Body of pancreas (tissue), 4 donors: Measurements from ENCODE around the gene UCP2.

Experiments used
- POLR2A ChIP-seq, 3 donors: fragments of 450-650 bp; IDR thresholded peaks; one replicate each; pipeline ENCODE4 v1.6.1; 2016; ENCODE audit warnings: antibody characterized with exemption in 3 of 3, mild to moderate bottlenecking in 2 of 3
- TF ChIP-seq, protein P1 (sequence below), 7 experiments: fragments of 450-650 bp in 4 of 7; fragments of 200-600 bp in 3 of 7; sonication (generic) in 3 of 7; IDR thresholded peaks; one replicate each; pipeline ENCODE4 v1.5.1; 2016 to 2019; ENCODE audit warnings: antibody characterized with exemption in 7 of 7

DNA sequence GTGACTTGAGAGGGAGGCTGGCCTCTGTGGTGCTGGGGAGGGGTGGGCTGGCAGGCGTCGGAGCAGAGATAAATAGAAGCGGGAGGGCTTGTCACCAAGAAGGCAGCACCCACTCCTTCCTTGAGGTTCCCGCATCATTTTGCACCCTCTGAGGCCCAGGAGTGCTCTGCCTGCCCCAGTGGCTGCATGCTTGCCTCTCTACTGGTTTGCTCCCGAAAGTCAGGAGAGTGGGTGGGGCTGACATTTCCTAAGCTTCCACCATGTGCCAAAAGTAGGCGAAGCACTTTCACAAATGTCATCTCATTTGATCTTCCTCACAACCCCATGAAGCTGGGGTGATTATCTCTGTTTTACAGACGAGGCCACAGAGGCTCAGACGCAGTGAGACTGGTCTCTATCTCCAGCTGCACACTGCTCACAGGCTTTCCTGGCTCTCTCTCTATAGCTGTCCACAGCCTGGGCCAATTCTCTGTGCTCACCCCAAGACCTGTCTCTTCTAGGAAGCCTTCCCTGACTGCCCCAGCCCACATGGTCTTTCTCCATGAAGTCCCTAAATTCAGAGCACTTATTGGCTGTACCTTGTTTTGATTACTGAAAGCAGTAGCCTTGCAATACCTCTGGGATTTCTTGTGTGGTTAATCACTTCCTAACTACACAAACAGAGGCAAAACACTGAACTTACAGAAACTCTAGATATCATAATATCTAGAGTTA is 28.9 kb upstream of the UCP2 start:
- TF ChIP-seq, protein P1, sequence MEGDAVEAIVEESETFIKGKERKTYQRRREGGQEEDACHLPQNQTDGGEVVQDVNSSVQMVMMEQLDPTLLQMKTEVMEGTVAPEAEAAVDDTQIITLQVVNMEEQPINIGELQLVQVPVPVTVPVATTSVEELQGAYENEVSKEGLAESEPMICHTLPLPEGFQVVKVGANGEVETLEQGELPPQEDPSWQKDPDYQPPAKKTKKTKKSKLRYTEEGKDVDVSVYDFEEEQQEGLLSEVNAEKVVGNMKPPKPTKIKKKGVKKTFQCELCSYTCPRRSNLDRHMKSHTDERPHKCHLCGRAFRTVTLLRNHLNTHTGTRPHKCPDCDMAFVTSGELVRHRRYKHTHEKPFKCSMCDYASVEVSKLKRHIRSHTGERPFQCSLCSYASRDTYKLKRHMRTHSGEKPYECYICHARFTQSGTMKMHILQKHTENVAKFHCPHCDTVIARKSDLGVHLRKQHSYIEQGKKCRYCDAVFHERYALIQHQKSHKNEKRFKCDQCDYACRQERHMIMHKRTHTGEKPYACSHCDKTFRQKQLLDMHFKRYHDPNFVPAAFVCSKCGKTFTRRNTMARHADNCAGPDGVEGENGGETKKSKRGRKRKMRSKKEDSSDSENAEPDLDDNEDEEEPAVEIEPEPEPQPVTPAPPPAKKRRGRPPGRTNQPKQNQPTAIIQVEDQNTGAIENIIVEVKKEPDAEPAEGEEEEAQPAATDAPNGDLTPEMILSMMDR (IDR thresholded peaks at IDR 0.05): no peak
- TF ChIP-seq POLR2A (IDR thresholded peaks at IDR 0.05): no peak
